Lower leg skin (tissue), 4 donors: ENCODE measurements around the gene PODXL2. TPM values are rescaled to one million over a fixed set of nuclear protein-coding genes. Genes with fewer than 3 reads are reported as not detected.

Source experiments
- DNase-seq, 2 donors: peaks; one replicate each; pipeline ENCODE4 v3.0.0-alpha.2; 2019; ENCODE audit warnings: low spot score in 2 of 2
- H3K4me3 ChIP-seq: fragments of 200-600 bp; sonication (generic); 2 replicates; pipeline ENCODE4 v1.5.1; 2017; ENCODE audit warnings: mild to moderate bottlenecking, low read depth; ENCODE audit not compliant: poor library complexity, severe bottlenecking
- CTCF ChIP-seq, 3 donors: fragments of 450-650 bp; IDR thresholded peaks; one replicate each; pipeline ENCODE4 v1.5.1; 2016; ENCODE audit warnings: antibody characterized with exemption in 3 of 3, mild to moderate bottlenecking in 3 of 3, moderate library complexity in 2 of 3
- POLR2A ChIP-seq, 2 donors: fragments of 450-650 bp; IDR thresholded peaks; one replicate each; pipeline ENCODE4 v1.6.1; 2016 to 2017; ENCODE audit warnings: antibody characterized with exemption in 2 of 2, mild to moderate bottlenecking in 1 of 2, moderate library complexity in 1 of 2
- WGBS, 2 donors: methylation state at CpG; one replicate each; pipeline ENCODE4 v1.1.5; 2018; 5-methylcytosine and 5-hydroxymethylcytosine counted together
- intact Hi-C: fragments of 100-400 bp; cut with DNase I; formaldehyde crosslinking; loops from one replicate; pipeline ENCODE4 v1.15.0; 2023; ENCODE audit warnings: low total_unique reads
- total RNA-seq, 4 donors: library from RNA; depleted of rRNA; stranded (reverse); fragments of >200 nt; gene quantifications; one replicate each; pipeline ENCODE4 v1.1.0, GENCODE V29; 2016

The PODXL2 gene
- total RNA-seq, 4 donors from 2014 or later: 7.1 to 14.5 (median 9.2) TPM

GRCh38 chr3:127690823-127691452, 62.0 kb downstream of the PODXL2 start:
- WGBS, 2 donors: 78% methylated on average over 3 of the region's 4 CpGs
- DNase-seq: no peak
- no peak for TF ChIP-seq CTCF (IDR thresholded peaks at IDR 0.05)
- TF ChIP-seq POLR2A (IDR thresholded peaks at IDR 0.05): no peak
- H3K4me3 ChIP-seq: no peak overlapping the region
- intact Hi-C loops: no loop called here

GRCh38 chr3:127691489-127691888, 62.5 kb downstream of the PODXL2 start:
- no peak for TF ChIP-seq CTCF (IDR thresholded peaks at IDR 0.05)
- TF ChIP-seq POLR2A (IDR thresholded peaks at IDR 0.05): no peak
- H3K4me3 ChIP-seq: no peak overlapping the region
- WGBS, 2 donors: 76 to 93% methylated on average over 8 of the region's 8 CpGs
- intact Hi-C loops: no loop called here
- DNase-seq: no peak

GRCh38 chr3:127691974-127692373, 63.0 kb downstream of the PODXL2 start:
- intact Hi-C loops: no loop called here

GRCh38 chr3:127692501-127693335, 63.7 kb downstream of the PODXL2 start:
- WGBS, 2 donors: 89 to 90% methylated on average over 21 of the region's 21 CpGs
- no peak overlapping the region for H3K4me3 ChIP-seq
- intact Hi-C loops: no loop called here
- TF ChIP-seq CTCF (IDR thresholded peaks at IDR 0.05) (no peak), POLR2A (IDR thresholded peaks at IDR 0.05) (no peak)
- DNase-seq: no peak

More at GRCh38 chr3:127691974-127692373, 63.0 kb downstream of the PODXL2 start:
- DNase-seq: no peak
- TF ChIP-seq POLR2A (IDR thresholded peaks at IDR 0.05) (no peak), CTCF (IDR thresholded peaks at IDR 0.05) (no peak)
- WGBS, 2 donors: 96% methylated on average over 6 of the region's 6 CpGs
- no peak overlapping the region for H3K4me3 ChIP-seq

- DNase-seq: no peak
- WGBS, 2 donors: 86 to 88% methylated on average over 7 of the region's 7 CpGs
- intact Hi-C loops: no loop called here
Measured at GRCh38 chr3:127693336-127693843, 64.4 kb downstream of the PODXL2 start.

More at GRCh38 chr3:127693336-127693843, 64.4 kb downstream of the PODXL2 start:
- no peak overlapping the region for H3K4me3 ChIP-seq
- TF ChIP-seq CTCF (IDR thresholded peaks at IDR 0.05): no peak
- no peak for TF ChIP-seq POLR2A (IDR thresholded peaks at IDR 0.05)
